H9 (cell line): Measurements from ENCODE around the gene TMEM120A. TPM values are rescaled to one million over a fixed set of nuclear protein-coding genes. Genes with fewer than 3 reads are reported as not detected.

Source experiments
- DNase-seq: peaks from one replicate; pipeline ENCODE4 v3.0.0-alpha.2; 2017
- H2AFZ ChIP-seq: one replicate; pipeline ENCODE4 v1.6.1; 2013; ENCODE audit warnings: mild to moderate bottlenecking, low read length, control low read depth, moderate library complexity
- H2AK5ac ChIP-seq: 2 replicates; pipeline ENCODE4 v1.6.1; 2013; ENCODE audit warnings: low read length, control low read depth, mixed read lengths; ENCODE audit not compliant: insufficient read length
- H2BK120ac ChIP-seq: one replicate; pipeline ENCODE4 v1.6.1; 2013; ENCODE audit warnings: low read depth, mild to moderate bottlenecking, low read length, control low read depth, inconsistent platforms; ENCODE audit not compliant: poor library complexity, severe bottlenecking
- H2BK12ac ChIP-seq: 2 replicates; pipeline ENCODE4 v1.6.1; 2013; ENCODE audit warnings: low read length, control low read depth, mixed read lengths, low read depth; ENCODE audit not compliant: insufficient read length
- H2BK15ac ChIP-seq: 2 replicates; pipeline ENCODE4 v1.6.1; 2013; ENCODE audit warnings: low read depth, low read length, control low read depth
- H2BK20ac ChIP-seq: one replicate; pipeline ENCODE4 v1.6.1; 2013; ENCODE audit warnings: low read depth, mild to moderate bottlenecking, low read length, control low read depth, inconsistent platforms; ENCODE audit not compliant: poor library complexity, severe bottlenecking
- H2BK5ac ChIP-seq: 2 replicates; pipeline ENCODE4 v1.6.1; 2013; ENCODE audit warnings: low read length, control low read depth, mixed read lengths; ENCODE audit not compliant: insufficient read length
- H3K14ac ChIP-seq: 2 replicates; pipeline ENCODE4 v1.6.1; 2013; ENCODE audit warnings: low read length, control low read depth; ENCODE audit not compliant: insufficient read depth
- H3K18ac ChIP-seq: 2 replicates; pipeline ENCODE4 v1.6.1; 2013; ENCODE audit warnings: low read depth, mild to moderate bottlenecking, mixed read lengths, low read length, control low read depth; ENCODE audit not compliant: insufficient read length
- H3K23ac ChIP-seq: 2 replicates; pipeline ENCODE4 v1.6.1; 2013; ENCODE audit warnings: low read length, control low read depth, mixed read lengths, low read depth; ENCODE audit not compliant: insufficient read length
- H3K23me2 ChIP-seq: 2 replicates; pipeline ENCODE4 v1.6.1; 2013; ENCODE audit warnings: low read depth, mild to moderate bottlenecking, mixed read lengths, low read length, control low read depth; ENCODE audit not compliant: insufficient read length, poor library complexity, severe bottlenecking
- H3K27ac ChIP-seq: 2 replicates; pipeline ENCODE4 v1.5.1; 2013; ENCODE audit warnings: low read length, control low read depth, mixed read lengths, low read depth; ENCODE audit not compliant: insufficient read length
- H3K27me3 ChIP-seq: 2 replicates; pipeline ENCODE4 v1.6.1; 2013; ENCODE audit warnings: low read length, control low read depth, inconsistent platforms; ENCODE audit not compliant: insufficient read depth
- H3K4ac ChIP-seq: 2 replicates; pipeline ENCODE4 v1.6.1; 2013; ENCODE audit warnings: low read depth, mild to moderate bottlenecking, control low read depth, inconsistent platforms, low read length, moderate library complexity
- H3K4me1 ChIP-seq: 2 replicates; pipeline ENCODE4 v1.6.1; 2013; ENCODE audit warnings: low read length, control low read depth, inconsistent platforms; ENCODE audit not compliant: insufficient read depth
- H3K4me2 ChIP-seq: 2 replicates; pipeline ENCODE4 v1.6.1; 2013; ENCODE audit warnings: low read length, control low read depth, mixed read lengths; ENCODE audit not compliant: insufficient read length, insufficient read depth
- H3K56ac ChIP-seq: 2 replicates; pipeline ENCODE4 v1.6.1; 2013; ENCODE audit warnings: low read depth, mild to moderate bottlenecking, mixed read lengths, low read length, control low read depth; ENCODE audit not compliant: insufficient read length
- H3K79me1 ChIP-seq: 2 replicates; pipeline ENCODE4 v1.6.1; 2013; ENCODE audit warnings: low read depth, mild to moderate bottlenecking, moderate library complexity, low read length, control low read depth, inconsistent platforms; ENCODE audit not compliant: insufficient read depth, poor library complexity, severe bottlenecking
- H3K79me2 ChIP-seq: 2 replicates; pipeline ENCODE4 v1.6.1; 2013; ENCODE audit warnings: low read length, control low read depth, inconsistent platforms; ENCODE audit not compliant: insufficient read depth
- H3K9ac ChIP-seq: 2 replicates; pipeline ENCODE4 v1.6.1; 2013; ENCODE audit warnings: low read length, control low read depth, mixed read lengths; ENCODE audit not compliant: insufficient read length; ENCODE audit errors: extremely low read depth
- H3K9me3 ChIP-seq: one replicate; pipeline ENCODE4 v1.6.1; 2013; ENCODE audit warnings: low read depth, low read length, inconsistent platforms; ENCODE audit not compliant: control insufficient read depth
- H3T11ph ChIP-seq: one replicate; pipeline ENCODE4 v1.6.1; 2013; ENCODE audit warnings: mild to moderate bottlenecking, low read length, control low read depth, inconsistent platforms
- H4K20me1 ChIP-seq: one replicate; pipeline ENCODE4 v1.6.1; 2013; ENCODE audit not compliant: control insufficient read depth, insufficient read length, insufficient read depth
- H4K5ac ChIP-seq: 2 replicates; pipeline ENCODE4 v1.6.1; 2013; ENCODE audit warnings: low read depth, mild to moderate bottlenecking, mixed read lengths, low read length, control low read depth; ENCODE audit not compliant: insufficient read length
- H4K8ac ChIP-seq: replicated peaks from 2 replicates; pipeline ENCODE4 v1.6.1; 2013; ENCODE audit warnings: low read length, control low read depth, mixed read lengths, low read depth; ENCODE audit not compliant: insufficient read length
- H4K91ac ChIP-seq: 2 replicates; pipeline ENCODE4 v1.6.1; 2013; ENCODE audit warnings: low read depth, mild to moderate bottlenecking, moderate library complexity, mixed read lengths, low read length, control low read depth; ENCODE audit not compliant: insufficient read length
- H3K27ac Mint-ChIP-seq, 3 experiments: 2 replicates in 2 of 3; 3 replicates in 1 of 3; pipeline ENCODE4 v1.8.0; 2020 to 2021; ENCODE audit warnings: mixed read lengths in 3 of 3, mild to moderate bottlenecking in 1 of 3, moderate library complexity in 1 of 3
- H3K27me3 Mint-ChIP-seq: 2 replicates; pipeline ENCODE4 v1.8.0; 2021; ENCODE audit warnings: low read depth, mild to moderate bottlenecking, moderate library complexity, mixed read lengths
- H3K36me3 Mint-ChIP-seq, 3 experiments: 2 replicates in 2 of 3; 3 replicates in 1 of 3; pipeline ENCODE4 v1.8.0; 2020 to 2021; ENCODE audit warnings: low read depth in 3 of 3, mixed read lengths in 3 of 3; ENCODE audit not compliant: insufficient read depth in 1 of 3
- H3K4me1 Mint-ChIP-seq, 2 experiments: 2 replicates each; pipeline ENCODE4 v1.8.0; 2020; ENCODE audit warnings: mixed read lengths in 2 of 2
- H3K4me3 Mint-ChIP-seq, 2 experiments: 2 replicates in 1 of 2; 3 replicates in 1 of 2; pipeline ENCODE4 v1.8.0; 2020 to 2021; ENCODE audit warnings: mild to moderate bottlenecking in 2 of 2, mixed read lengths in 2 of 2, moderate library complexity in 1 of 2
- H3K9me3 Mint-ChIP-seq, 2 experiments: 2 replicates in 1 of 2; 3 replicates in 1 of 2; pipeline ENCODE4 v1.8.0; 2020; ENCODE audit warnings: mild to moderate bottlenecking in 2 of 2, mixed read lengths in 2 of 2, moderate library complexity in 1 of 2
- CTCF ChIP-seq: fragments of 200-600 bp; sonication (generic); conservative IDR thresholded peaks from 3 replicates; pipeline ENCODE4 v1.8.0; 2021; ENCODE audit warnings: antibody characterized with exemption, mild to moderate bottlenecking
- WGBS: extraction: QIAGEN DNeasy Blood & Tissue Kit; methylation state at CpG from one replicate; pipeline ENCODE4 v1.1.7; 2013; ENCODE audit warnings: missing lambda C conversion rate, low lambda C conversion rate, mixed read lengths; ENCODE audit not compliant: insufficient read length; ENCODE audit errors: extremely low coverage; 5-methylcytosine and 5-hydroxymethylcytosine counted together
- total RNA-seq: library from RNA; stranded (reverse); gene quantifications from 2 replicates; pipeline ENCODE4 v1.2.1, GENCODE V29; 2021

Gene TMEM120A
- total RNA-seq, 1 experiment from 2014 or later, result 30.0 TPM

- Histone ChIP-seq H3T11ph (no peak overlapping the region), H3K79me2 (no peaks in the 10 kb centered on the region), H2BK120ac (no peak overlapping the region), H3K23me2 (no peaks in the 10 kb centered on the region), H3K9ac (no peak overlapping the region), H4K8ac (no peak overlapping the region), H3K27me3 (no peaks in the 10 kb centered on the region), H2BK12ac (no peak overlapping the region), H4K20me1 (peaks cover 2% of the 10 kb centered on the region), H3K18ac (no peak overlapping the region), H3K4ac (no peak overlapping the region), H2BK20ac (no peak overlapping the region), H3K4me1 (peaks cover 8% of the 10 kb centered on the region; the same call in 1 of the 2 replicates), H3K27ac (no peak overlapping the region), H3K56ac (no peak overlapping the region), H4K91ac (no peak overlapping the region), H3K9me3 (no peaks in the 10 kb centered on the region), H3K4me2 (no peak overlapping the region), H3K79me1 (no peaks in the 10 kb centered on the region), H2BK5ac (no peak overlapping the region), H4K5ac (no peak overlapping the region), H3K23ac (no peak overlapping the region), H2AK5ac (no peak overlapping the region), H2AFZ (no peak overlapping the region), H3K14ac (no peak overlapping the region), H2BK15ac (no peak overlapping the region)
- no CpG with 5 or more reads among the region's 41 CpGs for WGBS
- DNase-seq, result no peak
- peaks cover 12 to 20% of the 10 kb centered on the region in 2 experiments for H3K4me1 Mint-ChIP-seq
- TF ChIP-seq CTCF, result no peak
- no peak overlapping the region for H3K27ac Mint-ChIP-seq
- no peak overlapping the region for H3K4me3 Mint-ChIP-seq
- no peaks in the 10 kb centered on the region; the same call in 1 of the 2 replicates for H3K27me3 Mint-ChIP-seq
- H3K36me3 Mint-ChIP-seq, result peaks cover 16 to 41% (median 30%) of the 10 kb centered on the region in 3 experiments
- no peaks in the 10 kb centered on the region; a peak in 1 of 5 replicates for H3K9me3 Mint-ChIP-seq
Observed at GRCh38 chr7:75985518-75986146, 8.8 kb downstream of the TMEM120A start.
